ENCODE measurements around the gene AQP2. TPM values are rescaled to one million over a fixed set of nuclear protein-coding genes. Genes with fewer than 3 reads are reported as not detected.

Gene AQP2
- total RNA-seq, 2 experiments from 2014 or later, result not detected

DNA sequence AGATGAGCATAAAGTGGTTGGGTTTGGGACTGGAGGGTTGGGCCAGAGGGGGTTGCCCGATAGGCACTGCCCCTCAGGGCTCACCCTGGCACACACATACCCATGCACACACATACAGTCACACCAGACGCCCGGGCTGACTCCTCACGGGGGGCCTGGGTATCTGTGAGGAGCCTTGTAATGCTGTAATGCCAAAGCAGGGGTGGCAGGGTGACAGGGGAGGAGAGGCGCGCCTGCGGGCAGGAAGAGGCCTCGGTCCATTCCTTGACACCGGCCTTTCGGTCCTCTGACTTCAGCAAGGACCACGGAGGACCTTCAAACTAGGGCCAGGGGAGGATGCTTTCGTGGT lies 47.2 kb upstream of the AQP2 start:
- H3K27me3 Mint-ChIP-seq, result peaks cover 9% of the 10 kb centered on the region
- ATAC-seq, result peak; percentile 9
- CTCF ChIA-PET, result interaction anchor here (1.6 kb wide), 1 partner anchor 37 kb away, joined by 5 read pairs; no protein-coding TSS in a partner anchor

DNA sequence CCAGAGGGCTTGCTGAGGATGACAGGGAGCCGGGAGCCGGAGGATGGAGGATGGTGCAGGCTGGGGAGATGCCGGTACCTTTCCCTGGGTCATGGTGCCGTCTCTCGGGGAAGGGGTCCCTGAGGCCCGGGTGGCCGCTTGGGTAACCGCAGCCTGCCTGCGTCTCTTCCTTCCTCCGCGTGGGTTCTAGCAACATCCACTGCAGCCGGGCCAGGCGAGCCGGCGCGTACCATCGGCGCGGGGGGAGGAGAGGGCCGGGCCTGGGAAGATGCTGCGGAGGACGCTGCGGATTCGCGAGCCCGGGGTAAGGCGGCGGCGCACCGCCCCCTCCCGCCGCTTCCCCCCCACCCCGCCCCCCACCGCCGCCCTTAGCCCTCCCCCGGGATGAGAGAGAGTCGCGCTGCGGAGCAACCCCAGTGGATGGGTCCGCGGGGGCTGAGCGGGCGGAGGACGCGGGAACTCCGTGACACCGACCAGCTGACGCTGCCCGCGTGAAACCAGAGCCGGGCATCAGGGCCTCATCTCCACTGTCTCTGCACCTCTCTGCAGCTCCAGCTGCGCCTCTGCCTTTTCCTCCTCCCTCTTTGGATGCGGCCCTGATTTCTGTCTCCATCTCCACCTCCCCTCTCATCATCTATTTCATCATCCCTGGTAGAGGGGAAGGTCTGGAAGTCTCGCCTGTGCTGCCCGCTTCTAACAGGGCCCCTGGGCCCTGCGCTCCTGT lies 46.7 kb upstream of the AQP2 start, which contains the start of gene FAIM2:
Gene FAIM2 (minus strand): TSS at position 201 of the 724 bp plus-strand sequence. CDS start 108 bp downstream, at position 93.
- Mint-ChIP-seq H3K27ac (peak within 1 kb of the TSS; percentile 34), H3K27me3 (peaks cover 9% of the 10 kb centered on the region), H3K4me1 (ENCODE audit: low read depth) (peaks cover 10% of the 10 kb centered on the region), H3K36me3 (ENCODE audit: low read depth) (no peaks in the 10 kb centered on the region), H3K4me3 (peak within 1 kb of the TSS; percentile 65), H3K9me3 (no peaks in the 10 kb centered on the region)
- CTCF ChIA-PET, result interaction anchor here (1.1 to 1.6 kb wide), 3 partner anchors 34 to 42 kb away, joined by 5 to 8 read pairs (median 5); no protein-coding TSS in a partner anchor
- intact Hi-C loops (cut with micrococcal nuclease), result no loop called here
- DNase-seq (peak; percentile 62), ATAC-seq (peak; percentile 78)
- TF ChIP-seq, protein P1, sequence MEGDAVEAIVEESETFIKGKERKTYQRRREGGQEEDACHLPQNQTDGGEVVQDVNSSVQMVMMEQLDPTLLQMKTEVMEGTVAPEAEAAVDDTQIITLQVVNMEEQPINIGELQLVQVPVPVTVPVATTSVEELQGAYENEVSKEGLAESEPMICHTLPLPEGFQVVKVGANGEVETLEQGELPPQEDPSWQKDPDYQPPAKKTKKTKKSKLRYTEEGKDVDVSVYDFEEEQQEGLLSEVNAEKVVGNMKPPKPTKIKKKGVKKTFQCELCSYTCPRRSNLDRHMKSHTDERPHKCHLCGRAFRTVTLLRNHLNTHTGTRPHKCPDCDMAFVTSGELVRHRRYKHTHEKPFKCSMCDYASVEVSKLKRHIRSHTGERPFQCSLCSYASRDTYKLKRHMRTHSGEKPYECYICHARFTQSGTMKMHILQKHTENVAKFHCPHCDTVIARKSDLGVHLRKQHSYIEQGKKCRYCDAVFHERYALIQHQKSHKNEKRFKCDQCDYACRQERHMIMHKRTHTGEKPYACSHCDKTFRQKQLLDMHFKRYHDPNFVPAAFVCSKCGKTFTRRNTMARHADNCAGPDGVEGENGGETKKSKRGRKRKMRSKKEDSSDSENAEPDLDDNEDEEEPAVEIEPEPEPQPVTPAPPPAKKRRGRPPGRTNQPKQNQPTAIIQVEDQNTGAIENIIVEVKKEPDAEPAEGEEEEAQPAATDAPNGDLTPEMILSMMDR (IDR thresholded peaks at IDR 0.05), result no peak
- POLR2A ChIA-PET, result no interaction called here

More for the DNA sequence above, 47.2 kb upstream of the AQP2 start:
- TF ChIP-seq, protein P1 (IDR thresholded peaks at IDR 0.05), result no peak
- no peak for DNase-seq
- H3K4me1 Mint-ChIP-seq (ENCODE audit: low read depth), result peaks cover 10% of the 10 kb centered on the region
- H3K27ac Mint-ChIP-seq, result no peak overlapping the region
- H3K9me3 Mint-ChIP-seq, result no peaks in the 10 kb centered on the region
- intact Hi-C loops (cut with micrococcal nuclease), result no loop called here
- no peaks in the 10 kb centered on the region for H3K36me3 Mint-ChIP-seq (ENCODE audit: low read depth)
- H3K4me3 Mint-ChIP-seq, result peak overlapping the region; percentile 59
- POLR2A ChIA-PET, result no interaction called here

DNA sequence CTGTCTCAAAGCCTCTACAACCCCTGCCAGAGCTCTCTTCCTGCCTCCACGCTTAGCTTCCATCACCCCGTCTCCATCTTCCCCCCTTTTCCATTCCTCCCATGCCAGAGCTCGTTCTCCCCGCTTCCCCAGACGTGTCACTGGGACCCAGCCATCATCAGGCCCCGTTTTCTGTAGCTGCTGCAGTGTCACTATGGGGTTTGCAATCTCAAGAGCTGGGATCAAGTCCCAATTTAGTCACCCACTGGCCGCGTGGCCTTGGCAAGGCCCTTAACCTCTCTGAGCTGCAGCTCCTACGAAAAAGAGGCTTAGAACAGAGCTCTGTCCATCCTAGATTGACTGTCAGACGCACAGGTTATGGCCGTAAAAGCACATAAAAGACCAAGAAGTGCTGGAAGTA lies 45.9 kb upstream of the AQP2 start:
- intact Hi-C loops (cut with micrococcal nuclease), result no loop called here
- CTCF ChIA-PET, result interaction anchor here (1.1 to 1.6 kb wide), 4 partner anchors 35 to 59 kb away, joined by 3 to 8 read pairs (median 5); no protein-coding TSS in a partner anchor
- DNase-seq (no peak), ATAC-seq (no peak)
- Mint-ChIP-seq H3K36me3 (ENCODE audit: low read depth) (no peaks in the 10 kb centered on the region), H3K9me3 (no peaks in the 10 kb centered on the region), H3K27ac (no peak overlapping the region), H3K4me1 (ENCODE audit: low read depth) (peaks cover 10% of the 10 kb centered on the region), H3K4me3 (peak overlapping the region; percentile 65), H3K27me3 (peaks cover 9% of the 10 kb centered on the region)
- TF ChIP-seq, protein P1 (IDR thresholded peaks at IDR 0.05), result no peak
- POLR2A ChIA-PET, result no interaction called here

DNA sequence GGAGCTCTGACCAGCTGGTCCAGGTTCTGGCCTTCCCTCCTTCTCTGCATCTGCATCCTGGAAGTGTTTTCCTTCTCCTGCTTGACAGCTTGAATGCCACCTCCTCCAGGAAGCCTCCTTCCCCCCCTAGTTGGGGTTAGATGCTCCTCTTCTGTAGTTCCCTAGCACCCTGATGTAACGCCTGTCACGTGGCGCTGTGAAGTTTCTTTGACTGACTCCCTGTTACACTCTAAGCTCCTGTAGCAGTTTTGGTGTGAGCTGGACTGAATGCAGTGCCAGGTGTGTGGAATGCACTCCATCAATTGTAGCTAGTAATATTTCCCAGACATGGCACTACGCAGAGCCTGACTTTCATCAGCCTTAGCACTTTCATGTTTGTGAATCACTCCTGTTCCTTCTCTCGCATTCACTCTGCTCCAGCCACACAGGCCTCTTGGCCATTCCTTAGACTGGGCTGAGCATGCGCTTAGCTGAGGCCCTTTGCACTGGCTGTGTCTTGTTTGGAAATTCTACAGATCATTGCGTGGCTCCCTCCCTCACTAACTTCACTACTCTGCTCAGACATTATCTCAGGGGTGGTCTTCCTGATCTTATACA lies 44.7 kb upstream of the AQP2 start:
- Mint-ChIP-seq H3K27ac (peak overlapping the region; percentile 24), H3K36me3 (ENCODE audit: low read depth) (no peaks in the 10 kb centered on the region), H3K4me3 (no peak overlapping the region), H3K27me3 (peaks cover 9% of the 10 kb centered on the region), H3K4me1 (ENCODE audit: low read depth) (peaks cover 10% of the 10 kb centered on the region), H3K9me3 (no peaks in the 10 kb centered on the region)
- ChIA-PET POLR2A (no interaction called here), CTCF (interaction anchor here (0.7 to 1.6 kb wide), 9 partner anchors 36 to 392 kb away, joined by 3 to 5 read pairs (median 3); no protein-coding TSS in a partner anchor)
- ATAC-seq, result no peak
- TF ChIP-seq, protein P1 (IDR thresholded peaks at IDR 0.05), result no peak
- no peak for DNase-seq
- intact Hi-C loops (cut with micrococcal nuclease), result no loop called here

DNA sequence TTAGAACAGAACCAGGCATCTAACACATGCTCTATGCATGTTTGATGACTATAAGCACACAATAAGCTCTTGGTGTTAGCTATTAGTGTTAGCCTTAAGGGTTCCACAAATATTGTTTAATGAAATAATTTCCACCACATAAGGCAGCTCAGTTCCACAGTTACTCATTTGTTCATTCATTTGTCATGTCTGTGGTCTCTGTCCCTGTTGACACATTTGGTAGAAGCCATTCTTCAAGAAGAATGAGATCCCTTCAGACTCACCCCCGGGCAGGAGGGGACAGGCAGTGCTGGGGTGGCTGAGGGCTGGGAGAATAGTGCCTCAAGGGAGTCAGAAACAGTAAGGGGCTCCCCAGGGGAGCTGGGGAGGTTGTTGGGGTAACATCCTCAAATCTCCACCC lies 43.2 kb upstream of the AQP2 start:
- ChIA-PET CTCF (interaction anchor here (1.1 to 3.2 kb wide), 3 partner anchors 38 to 167 kb away, joined by 3 to 13 read pairs (median 7); no protein-coding TSS in a partner anchor), POLR2A (interaction anchor here (1.2 kb wide), 1 partner anchor 10 kb away, joined by 3 read pairs; no protein-coding TSS in a partner anchor)
- TF ChIP-seq, protein P1 (IDR thresholded peaks at IDR 0.05), result no peak
- H3K4me3 Mint-ChIP-seq, result no peak overlapping the region
- no peaks in the 10 kb centered on the region for H3K36me3 Mint-ChIP-seq (ENCODE audit: low read depth)
- no peaks in the 10 kb centered on the region for H3K9me3 Mint-ChIP-seq
- DNase-seq (no peak), ATAC-seq (no peak)
- intact Hi-C loops (cut with micrococcal nuclease), result no loop called here
- peaks cover 10% of the 10 kb centered on the region for H3K4me1 Mint-ChIP-seq (ENCODE audit: low read depth)
- H3K27ac Mint-ChIP-seq, result no peak overlapping the region
- H3K27me3 Mint-ChIP-seq, result peaks cover 9% of the 10 kb centered on the region
